HG03469 (cell line): ENCODE measurements around the gene PITPNM1.

Source experiments
- ATAC-seq: cut with Tn5 transposase; IDR thresholded peaks from one replicate; pipeline ENCODE4 v1.9.1; 2021; ENCODE audit warnings: mild to moderate bottlenecking, moderate library complexity, moderate number of reproducible peaks; ENCODE audit not compliant: unreplicated experiment

The PITPNM1 gene

GRCh38 chr11:67504005-67504949 lies 886 bp downstream of the PITPNM1 start:
- ATAC-seq: no peak

GRCh38 chr11:67503119-67504004 lies 1.8 kb downstream of the PITPNM1 start:
- no peak for ATAC-seq

GRCh38 chr11:67502328-67502979 lies 2.7 kb downstream of the PITPNM1 start:
- ATAC-seq: no peak

- no peak for ATAC-seq
Measured at GRCh38 chr11:67501854-67502253, 3.3 kb downstream of the PITPNM1 start.

- ATAC-seq: no peak
Measured at GRCh38 chr11:67500831-67501715, 4.1 kb downstream of the PITPNM1 start.

GRCh38 chr11:67500484-67500821 lies 4.7 kb downstream of the PITPNM1 start:
- no peak for ATAC-seq

GRCh38 chr11:67499808-67500483 lies 5.2 kb downstream of the PITPNM1 start:
- no peak for ATAC-seq

GRCh38 chr11:67498544-67498972 lies 6.6 kb downstream of the PITPNM1 start:
- no peak for ATAC-seq

GRCh38 chr11:67497656-67498291 lies 7.4 kb downstream of the PITPNM1 start:
- no peak for ATAC-seq

GRCh38 chr11:67496113-67496512 lies 9.1 kb downstream of the PITPNM1 start:
- no peak for ATAC-seq

- no peak for ATAC-seq
Measured at GRCh38 chr11:67495234-67496005, 9.7 kb downstream of the PITPNM1 start.

- no peak for ATAC-seq
Measured at GRCh38 chr11:67494371-67495233, 10.6 kb downstream of the PITPNM1 start.

- ATAC-seq: no peak
Measured at GRCh38 chr11:67493548-67494370, 11.4 kb downstream of the PITPNM1 start.

- ATAC-seq: no peak
Measured at GRCh38 chr11:67492801-67493547, 12.2 kb downstream of the PITPNM1 start.

GRCh38 chr11:67492069-67492727 lies 13.0 kb downstream of the PITPNM1 start:
- ATAC-seq: no peak
